RWPE1 (cell line): ENCODE measurements around the gene EZH1.
A peak's percentile ranks its signal among the peaks of the same experiment; 100 is the strongest.

Experiments used
- CTCF ChIA-PET: fragments of 350-600 bp; sonication (Branson Sonifier 250); formaldehyde crosslinking; extraction: SDS; loops from one replicate; lab custom pipeline; 2021; lab: Yijun Ruan, JAX
- POLR2A ChIA-PET: fragments of 400-600 bp; formaldehyde crosslinking; extraction: SDS; loops from one replicate; lab custom pipeline; 2020; ENCODE audit warnings: antibody characterized with exemption; ENCODE audit not compliant: low non-redundant PET; lab: Yijun Ruan, JAX
- DNase-seq: peaks from one replicate; pipeline ENCODE4 v3.0.0; 2012; ENCODE audit warnings: low spot score
- H3K27ac ChIP-seq: fragments of 450-650 bp; 2 replicates; pipeline ENCODE4 v1.5.1; 2017
- TF ChIP-seq, protein P1 (sequence below): fragments of 450-650 bp; conservative IDR thresholded peaks from 2 replicates; pipeline ENCODE4 v1.5.1; 2017; ENCODE audit warnings: low read depth, mild to moderate bottlenecking

The EZH1 gene

DNA sequence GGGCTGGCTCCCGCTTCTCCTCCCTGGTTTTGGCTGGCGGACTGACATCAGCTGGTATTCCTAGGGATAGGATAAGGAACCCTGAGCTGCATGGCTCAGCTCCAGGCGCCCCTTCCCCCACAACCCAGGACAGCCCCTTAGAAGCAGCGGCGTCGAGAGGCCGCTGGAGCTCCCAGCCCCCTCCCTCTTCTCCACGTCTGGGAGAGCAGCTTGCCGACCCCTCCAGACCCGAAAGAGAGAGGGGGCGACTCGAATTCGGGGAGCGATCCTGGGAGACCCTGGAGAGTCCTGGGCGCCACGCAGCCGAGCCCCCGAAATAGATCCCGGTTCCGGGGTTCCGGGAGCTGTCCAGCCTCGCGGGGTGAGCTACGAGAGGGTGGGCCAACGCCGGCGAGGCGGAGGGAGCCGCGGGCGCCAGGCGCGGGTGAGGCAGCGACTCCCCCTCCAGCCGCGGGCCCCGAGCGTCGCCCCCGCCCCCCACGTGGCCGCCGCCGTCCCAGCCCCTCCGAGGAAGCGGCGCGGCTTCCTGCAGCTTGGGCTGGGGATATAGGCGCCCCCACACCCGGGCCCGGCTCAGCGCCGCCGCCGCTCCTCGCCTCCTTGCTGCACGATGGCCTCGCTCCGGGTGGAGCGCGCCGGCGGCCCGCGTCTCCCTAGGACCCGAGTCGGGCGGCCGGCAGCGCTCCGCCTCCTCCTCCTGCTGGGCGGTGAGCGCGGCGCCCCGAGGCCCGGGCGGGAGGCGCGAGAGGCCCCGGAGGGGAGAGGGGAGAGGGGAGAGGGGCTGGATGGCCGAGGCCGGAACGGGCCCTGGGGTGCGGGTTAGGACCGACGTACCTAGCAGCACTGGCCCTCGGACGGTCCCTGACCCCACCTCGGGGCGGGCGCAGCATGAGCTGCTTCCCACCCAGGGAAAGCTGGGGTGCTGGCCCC lies 16.1 kb upstream of the EZH1 start, which contains the start of gene RAMP2:
RAMP2 (plus strand) TSS at position 576 of the 930 bp plus-strand sequence; CDS start at position 611, 35 bp downstream.
- TF ChIP-seq, protein P1, sequence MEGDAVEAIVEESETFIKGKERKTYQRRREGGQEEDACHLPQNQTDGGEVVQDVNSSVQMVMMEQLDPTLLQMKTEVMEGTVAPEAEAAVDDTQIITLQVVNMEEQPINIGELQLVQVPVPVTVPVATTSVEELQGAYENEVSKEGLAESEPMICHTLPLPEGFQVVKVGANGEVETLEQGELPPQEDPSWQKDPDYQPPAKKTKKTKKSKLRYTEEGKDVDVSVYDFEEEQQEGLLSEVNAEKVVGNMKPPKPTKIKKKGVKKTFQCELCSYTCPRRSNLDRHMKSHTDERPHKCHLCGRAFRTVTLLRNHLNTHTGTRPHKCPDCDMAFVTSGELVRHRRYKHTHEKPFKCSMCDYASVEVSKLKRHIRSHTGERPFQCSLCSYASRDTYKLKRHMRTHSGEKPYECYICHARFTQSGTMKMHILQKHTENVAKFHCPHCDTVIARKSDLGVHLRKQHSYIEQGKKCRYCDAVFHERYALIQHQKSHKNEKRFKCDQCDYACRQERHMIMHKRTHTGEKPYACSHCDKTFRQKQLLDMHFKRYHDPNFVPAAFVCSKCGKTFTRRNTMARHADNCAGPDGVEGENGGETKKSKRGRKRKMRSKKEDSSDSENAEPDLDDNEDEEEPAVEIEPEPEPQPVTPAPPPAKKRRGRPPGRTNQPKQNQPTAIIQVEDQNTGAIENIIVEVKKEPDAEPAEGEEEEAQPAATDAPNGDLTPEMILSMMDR = no peak
- no peak within 1 kb of the TSS for H3K27ac ChIP-seq
- no peak for DNase-seq
- POLR2A ChIA-PET = interaction anchor here (0.5 kb wide), 1 partner anchor 31 kb away, joined by 4 read pairs; no protein-coding TSS in a partner anchor
- CTCF ChIA-PET = interaction anchor here (0.8 to 1.6 kb wide), 3 partner anchors 15 to 183 kb away, joined by 3 to 5 read pairs (median 4); no protein-coding TSS in a partner anchor

DNA sequence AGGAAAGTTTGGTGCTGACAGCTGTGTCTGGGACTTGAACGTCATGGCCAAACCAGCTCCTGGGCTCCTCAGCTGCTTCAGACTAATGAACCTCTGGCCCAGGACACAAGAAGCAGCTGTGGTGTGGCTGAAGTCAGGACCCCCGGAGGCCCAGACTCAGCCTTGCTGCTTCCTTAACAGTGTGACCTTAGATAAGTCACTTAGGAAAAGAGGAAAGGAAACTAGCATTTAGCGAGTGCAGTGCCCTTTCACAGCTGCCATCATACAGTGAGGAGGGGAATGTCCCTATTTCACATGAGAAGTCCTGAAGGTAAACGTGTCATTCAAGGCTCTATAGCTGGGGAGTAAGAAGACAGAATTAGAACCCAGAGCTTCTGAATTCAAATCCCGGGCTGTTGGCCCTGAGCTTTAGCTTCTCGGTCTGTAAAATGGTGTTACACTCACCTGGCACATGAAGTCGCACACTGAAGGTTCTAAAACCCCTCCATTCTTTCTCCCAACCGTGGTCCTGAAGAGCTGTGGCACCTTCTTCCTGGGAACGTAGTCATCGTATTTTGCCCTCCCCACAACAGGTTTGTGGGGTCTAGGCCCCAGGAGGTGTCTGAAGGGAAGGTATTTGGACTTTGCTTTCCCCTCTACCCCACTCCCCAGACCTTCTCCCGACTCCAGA lies 15.3 kb upstream of the EZH1 start:
- no peak for DNase-seq
- ChIA-PET CTCF (interaction anchor here (0.8 kb wide), 1 partner anchor 25 kb away, joined by 3 read pairs; no protein-coding TSS in a partner anchor), POLR2A (interaction anchor here (0.5 kb wide), 2 partner anchors 32 to 182 kb away, joined by 3 to 4 read pairs; no protein-coding TSS in a partner anchor)
- no peak overlapping the region for H3K27ac ChIP-seq
- TF ChIP-seq, protein P1 = no peak

DNA sequence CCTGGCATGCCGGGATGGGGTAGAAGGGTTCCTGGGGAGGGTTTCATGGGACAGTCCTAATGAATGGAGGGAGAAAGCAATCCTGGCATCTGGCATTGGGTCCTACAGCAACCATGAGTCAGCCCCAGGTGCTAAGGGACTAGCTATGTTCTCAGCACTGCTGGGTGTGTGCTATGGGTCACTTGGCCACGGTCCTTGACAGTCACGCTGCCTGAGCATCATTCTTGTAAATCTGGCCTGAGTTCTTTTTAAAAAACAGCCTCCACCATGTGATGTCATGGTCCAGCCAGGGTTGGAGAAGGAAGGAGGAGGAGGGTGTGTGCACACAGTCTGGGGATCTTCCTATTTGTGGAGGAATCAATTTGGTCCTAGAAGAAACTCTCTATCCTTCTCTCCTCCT lies 9.9 kb upstream of the EZH1 start:
- CTCF ChIA-PET = no interaction called here
- DNase-seq = peak; percentile 12
- H3K27ac ChIP-seq = peak overlapping the region; percentile 66
- TF ChIP-seq, protein P1 = no peak
- POLR2A ChIA-PET = interaction anchor here (0.7 kb wide), 1 partner anchor 9 kb away, joined by 4 read pairs; no protein-coding TSS in a partner anchor

DNA sequence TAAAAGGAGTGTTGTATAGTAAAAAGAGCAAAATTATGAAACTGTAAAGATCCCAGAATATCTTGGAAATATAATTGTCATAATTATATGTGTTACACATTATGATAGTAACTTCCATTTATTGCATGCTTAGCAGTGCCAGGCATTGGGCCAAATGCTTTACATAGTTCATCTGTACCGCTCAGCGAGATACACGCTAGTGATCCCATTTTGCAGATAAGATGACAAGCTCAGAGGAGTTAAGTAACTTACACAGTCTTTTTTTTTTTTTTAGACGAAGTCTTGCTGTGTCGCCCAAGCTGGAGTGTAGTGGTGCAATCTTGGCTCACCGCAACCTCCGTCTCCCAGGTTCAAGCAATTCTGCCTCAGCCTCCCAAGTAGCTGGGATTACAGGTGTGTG lies 6.8 kb upstream of the EZH1 start:
- H3K27ac ChIP-seq = no peak overlapping the region
- TF ChIP-seq, protein P1 = no peak
- POLR2A ChIA-PET = no interaction called here
- CTCF ChIA-PET = no interaction called here
- no peak for DNase-seq

DNA sequence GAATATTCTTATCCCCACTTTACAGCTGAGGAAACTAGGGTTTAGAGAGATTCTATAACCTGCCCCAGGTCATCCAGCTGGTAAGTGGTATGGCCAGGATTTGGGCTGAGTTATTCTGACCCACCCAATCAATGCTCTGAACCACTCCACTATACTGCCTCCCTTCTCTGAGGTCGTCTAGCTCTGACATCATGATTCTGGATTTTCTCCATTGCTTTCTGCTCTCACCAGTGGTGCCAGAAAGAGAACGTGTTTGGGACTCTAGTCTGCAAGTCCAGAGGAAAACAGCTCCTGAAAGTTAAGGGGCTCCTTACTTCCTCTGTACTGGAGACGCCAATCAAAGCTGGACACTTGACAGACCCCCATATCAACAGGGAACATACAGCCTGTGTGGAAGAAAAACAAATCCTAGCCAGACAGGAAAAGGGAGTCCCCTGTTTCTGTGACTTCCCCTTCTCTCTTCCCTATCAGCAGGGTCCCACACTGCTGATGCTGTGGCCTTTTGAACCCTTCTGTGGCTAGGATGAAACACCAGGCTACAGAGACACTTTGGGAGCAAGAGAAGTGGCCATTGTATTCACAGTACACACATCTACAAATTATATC lies 6.0 kb upstream of the EZH1 start:
- ChIA-PET CTCF (interaction anchor here (0.5 kb wide), 1 partner anchor 12 kb away, joined by 3 read pairs; no protein-coding TSS in a partner anchor), POLR2A (no interaction called here)
- no peak overlapping the region for H3K27ac ChIP-seq
- TF ChIP-seq, protein P1 = no peak
- no peak for DNase-seq
